Stimulated activated CD4-positive, alpha-beta T cell treated with anti-CD3 and anti-CD28 coated beads, TNF-alpha, amount 100 ng/mL, for 24 hours (primary cell): Measurements from ENCODE around the gene MPZL2.

Experiments used
- DNase-seq, 3 experiments: peaks; one replicate each; pipeline ENCODE4 v3.0.0-alpha.2; 2020; ENCODE audit warnings: low read depth in 3 of 3

MPZL2 gene

DNA sequence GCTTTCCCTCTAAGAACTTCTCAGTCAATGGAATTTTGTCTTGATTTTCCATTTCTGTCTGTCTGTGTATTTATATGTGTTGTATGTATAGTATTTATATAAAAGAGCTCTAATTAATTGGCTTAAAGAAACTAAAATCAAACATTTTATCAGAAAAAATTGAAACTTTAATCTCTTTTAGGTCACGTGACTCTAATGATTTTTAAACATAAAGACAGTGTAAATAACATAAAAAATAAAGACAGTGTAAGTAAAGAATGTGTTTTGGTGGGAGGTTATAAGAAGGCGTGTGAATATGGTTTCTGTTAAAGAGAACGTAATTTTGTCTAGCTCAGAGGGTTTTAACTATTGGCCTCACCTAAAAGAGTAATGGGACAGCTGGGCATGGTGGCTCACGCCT lies 41.7 kb downstream of the MPZL2 start:
- no peak for DNase-seq

DNA sequence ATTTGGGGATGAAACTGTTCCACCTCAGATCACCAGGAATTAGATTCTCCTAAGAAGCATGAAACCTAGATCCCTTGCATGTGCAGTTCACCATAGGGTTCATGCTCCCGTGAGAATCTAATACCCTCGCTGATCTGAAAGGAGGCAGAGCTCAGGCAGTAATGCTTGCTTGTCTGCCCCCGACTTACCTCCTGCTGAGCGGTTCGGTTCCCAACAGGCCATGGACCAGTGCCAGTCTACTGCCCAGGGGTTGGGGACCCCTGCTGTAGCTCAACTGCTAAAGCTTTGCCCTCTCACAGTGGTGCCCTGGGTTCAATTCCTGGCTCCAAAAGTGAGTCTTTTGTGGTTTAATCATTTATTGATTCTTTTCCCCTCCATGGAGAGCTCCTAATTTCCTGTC lies 42.7 kb downstream of the MPZL2 start:
- no peak for DNase-seq

- DNase-seq, result no peak
These were observed 44.4 kb downstream of the MPZL2 start for GRCh38 chr11:118219732-118220131.

DNA sequence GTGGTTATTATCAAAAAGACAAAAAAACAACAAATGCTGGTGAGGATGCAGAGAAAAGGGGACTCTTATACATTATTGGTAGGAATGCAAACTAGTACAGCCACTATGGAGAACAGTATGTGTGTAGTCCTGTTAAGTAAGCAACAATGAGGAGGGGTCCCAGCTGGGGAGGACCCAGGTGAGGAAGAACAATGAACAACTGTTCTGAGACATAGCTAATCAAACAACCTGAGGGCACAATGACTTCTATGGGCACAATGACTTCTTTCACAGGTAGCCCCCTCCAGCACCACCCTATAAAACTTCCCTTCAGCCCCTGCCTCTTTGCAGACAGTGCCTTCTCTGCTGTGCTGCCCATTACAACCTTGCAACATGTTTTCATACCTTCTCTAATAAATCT lies 44.9 kb downstream of the MPZL2 start:
- DNase-seq, result no peak

DNA sequence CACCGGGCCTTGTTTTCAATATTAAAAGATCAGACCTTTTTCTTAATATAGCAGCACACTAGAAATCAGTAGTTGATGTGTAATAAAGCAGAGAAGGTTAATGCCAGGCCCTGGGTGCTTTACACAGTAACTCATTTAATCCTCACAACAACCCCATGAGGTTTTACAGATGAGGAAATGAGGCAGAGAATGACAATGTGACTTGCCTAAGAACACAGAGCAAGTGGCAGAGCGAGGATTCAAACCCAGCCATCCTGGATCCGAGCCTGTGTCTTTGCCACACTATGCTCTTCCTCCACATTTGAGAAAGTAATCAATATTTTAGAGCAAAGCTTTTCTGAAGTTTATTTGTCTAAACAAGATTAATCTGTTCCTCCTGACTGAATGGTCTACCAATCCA lies 46.5 kb downstream of the MPZL2 start:
- DNase-seq, result no peak

DNA sequence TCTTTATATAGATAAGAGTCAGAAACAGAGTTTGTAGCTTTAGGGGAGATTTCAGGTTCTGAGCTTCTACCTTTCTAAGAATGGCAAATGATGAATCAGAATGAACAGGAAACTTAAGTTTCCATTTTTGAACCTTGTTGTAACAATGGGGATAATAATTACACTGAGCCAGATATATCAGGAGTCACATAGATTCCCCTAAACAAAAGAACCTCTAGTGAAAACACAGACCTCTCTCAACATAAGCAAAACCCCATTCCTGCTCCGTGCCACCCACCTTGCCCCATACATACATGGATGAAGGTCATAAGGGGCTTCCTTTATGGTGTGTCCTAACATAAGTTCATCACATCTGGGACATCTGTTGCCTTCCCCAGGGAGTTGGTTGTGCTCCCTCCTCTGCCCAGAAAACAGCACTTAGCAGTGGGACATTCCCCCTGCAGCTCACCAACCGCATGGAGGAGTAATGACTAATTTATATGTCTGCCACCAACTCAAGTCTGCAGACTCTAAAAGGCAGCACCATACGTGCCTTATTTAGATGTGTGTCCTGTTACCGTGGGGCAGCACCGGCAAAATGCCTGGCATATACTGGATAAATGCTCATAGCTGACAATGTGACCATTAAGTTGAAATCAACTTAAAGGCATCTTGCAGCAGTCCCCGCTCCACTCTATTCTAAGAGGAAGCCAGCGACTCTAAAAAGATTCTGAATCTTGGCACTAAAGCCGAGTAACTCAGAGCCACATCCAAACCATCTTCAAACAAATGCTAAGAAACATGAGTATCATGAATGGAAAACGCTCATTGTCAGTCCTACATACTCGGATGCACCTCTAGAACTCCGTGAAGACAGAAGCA lies 47.2 kb downstream of the MPZL2 start:
- DNase-seq, result peak; percentile 37 to 60 (median 49)

- no peak for DNase-seq
These were observed 48.3 kb downstream of the MPZL2 start for GRCh38 chr11:118215765-118216164.

DNA sequence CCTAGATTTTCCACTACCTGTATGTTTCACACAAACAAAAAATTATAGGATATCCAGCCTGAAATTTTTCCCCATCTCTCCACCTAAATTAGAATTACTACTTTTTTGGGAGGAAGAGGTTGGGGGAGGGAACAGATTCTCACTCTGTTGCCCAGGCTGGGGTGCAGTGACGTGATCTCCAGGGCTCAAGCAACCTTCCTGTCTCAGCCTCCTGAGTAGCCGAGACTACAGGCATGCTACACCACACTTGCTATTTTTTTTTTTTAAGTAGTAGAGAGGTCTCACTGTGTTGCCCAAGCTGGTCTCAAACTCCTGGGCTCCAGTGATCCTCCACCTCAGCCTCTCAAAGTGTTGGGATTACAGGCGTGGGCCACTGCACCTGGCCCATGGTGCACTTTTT lies 48.8 kb downstream of the MPZL2 start:
- no peak for DNase-seq

- no peak for DNase-seq
These were observed 49.7 kb downstream of the MPZL2 start for GRCh38 chr11:118214210-118214914.

DNA sequence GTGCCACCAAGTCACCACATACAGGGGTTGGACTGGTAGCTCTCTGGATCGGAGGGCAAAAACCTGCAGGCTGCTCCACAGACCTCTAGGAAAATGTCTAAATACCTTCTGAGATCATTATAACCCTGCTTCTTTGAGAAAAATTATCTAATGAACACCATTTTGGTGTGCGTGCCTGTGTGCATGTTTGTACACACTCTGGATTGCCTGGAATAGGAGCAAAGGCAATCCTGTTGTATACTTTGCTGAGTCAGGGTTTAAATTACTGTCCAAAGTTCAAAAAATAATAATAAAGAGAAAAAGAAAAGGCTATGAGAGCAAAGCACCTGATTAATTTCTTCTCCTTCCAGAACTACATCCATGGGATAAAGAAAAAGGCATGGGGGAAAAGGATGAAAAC lies 50.3 kb downstream of the MPZL2 start:
- DNase-seq, result no peak

DNA sequence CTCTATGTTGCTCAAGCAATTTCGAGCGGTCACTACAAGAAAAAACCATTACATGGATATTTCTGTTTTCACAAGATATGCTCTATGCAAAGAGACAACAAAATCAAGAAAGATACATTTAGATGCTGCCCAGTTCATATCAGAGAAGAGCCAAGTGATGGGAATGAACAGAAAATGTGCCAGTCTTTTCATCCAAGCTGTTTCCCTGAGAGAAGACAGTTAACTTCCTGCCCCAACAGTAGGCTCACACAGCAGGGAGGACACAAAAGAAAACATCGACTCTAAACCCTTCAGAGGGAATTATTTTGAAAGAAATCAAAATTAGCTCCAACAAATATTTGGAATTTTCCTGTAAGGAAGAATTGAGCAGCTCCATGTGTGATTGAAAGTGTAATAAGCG lies 50.9 kb downstream of the MPZL2 start:
- no peak for DNase-seq

- no peak for DNase-seq
These were observed 51.3 kb downstream of the MPZL2 start for GRCh38 chr11:118212781-118213191.

DNA sequence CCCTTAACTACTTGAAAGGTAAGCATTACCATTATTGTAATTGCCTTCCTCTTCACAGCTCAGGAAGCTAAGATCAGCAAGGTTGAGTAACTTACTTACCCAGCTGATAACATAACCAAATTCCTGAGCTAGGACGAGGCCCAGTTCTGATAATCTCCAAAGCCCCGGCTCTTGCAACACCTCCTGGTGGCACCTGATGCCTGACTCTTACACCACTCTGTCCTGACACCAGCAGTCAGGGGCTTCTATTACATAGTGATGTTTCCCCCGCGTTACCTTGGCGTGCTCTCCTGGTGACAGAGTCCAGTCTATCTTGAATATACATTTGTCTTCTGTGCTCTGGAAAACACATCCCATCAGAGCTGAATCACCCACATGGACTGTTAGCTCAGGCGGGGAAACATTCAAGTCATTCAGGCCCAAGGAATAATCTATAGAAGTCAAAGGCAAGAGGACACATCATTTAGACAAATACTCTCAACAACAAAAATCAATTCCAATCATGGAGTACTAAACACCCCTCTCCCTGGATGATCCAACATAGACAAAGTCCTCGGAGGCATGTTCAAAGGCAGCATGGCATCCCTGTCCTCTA lies 51.9 kb downstream of the MPZL2 start:
- no peak for DNase-seq

DNA sequence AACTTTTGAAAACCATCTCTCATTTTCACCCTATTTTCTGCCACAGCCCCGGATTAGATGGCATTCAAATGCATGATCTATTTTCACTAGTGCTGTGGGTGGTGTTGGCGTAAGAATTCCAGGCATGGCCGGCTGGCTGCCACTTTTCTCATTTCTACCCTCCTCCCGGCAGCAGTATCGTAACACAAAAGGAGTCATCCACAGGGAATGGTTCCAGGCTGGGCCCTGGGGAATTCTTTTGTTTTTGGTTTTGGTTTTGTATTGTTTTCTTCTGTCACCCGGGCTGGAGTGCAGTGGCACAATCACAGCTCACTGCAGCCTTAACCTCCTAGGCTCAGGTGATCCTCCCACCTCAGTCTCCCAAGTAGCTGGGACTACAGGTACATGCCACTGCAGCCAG lies 53.1 kb downstream of the MPZL2 start:
- DNase-seq, result no peak

DNA sequence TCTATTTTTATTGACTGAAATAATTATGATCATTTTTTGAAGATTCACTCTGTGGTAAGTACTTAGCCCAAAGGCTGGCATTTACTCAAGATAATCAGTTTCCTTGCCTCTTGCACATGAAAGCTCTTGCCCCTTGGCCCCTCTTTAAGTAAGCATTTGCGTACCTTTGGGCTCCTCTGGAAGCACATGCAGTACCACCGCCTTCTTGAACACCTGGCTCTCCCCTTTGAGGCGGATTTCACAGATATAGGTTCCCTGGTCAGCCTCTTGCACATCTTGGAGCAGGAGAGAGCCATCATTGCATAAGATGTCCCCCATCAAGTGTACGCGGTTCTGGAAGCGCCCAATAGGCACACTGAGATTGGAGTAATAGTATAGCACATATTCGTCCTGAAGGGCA lies 53.8 kb downstream of the MPZL2 start:
- no peak for DNase-seq

- DNase-seq, result no peak
These were observed 55.1 kb downstream of the MPZL2 start for GRCh38 chr11:118209033-118209432.

DNA sequence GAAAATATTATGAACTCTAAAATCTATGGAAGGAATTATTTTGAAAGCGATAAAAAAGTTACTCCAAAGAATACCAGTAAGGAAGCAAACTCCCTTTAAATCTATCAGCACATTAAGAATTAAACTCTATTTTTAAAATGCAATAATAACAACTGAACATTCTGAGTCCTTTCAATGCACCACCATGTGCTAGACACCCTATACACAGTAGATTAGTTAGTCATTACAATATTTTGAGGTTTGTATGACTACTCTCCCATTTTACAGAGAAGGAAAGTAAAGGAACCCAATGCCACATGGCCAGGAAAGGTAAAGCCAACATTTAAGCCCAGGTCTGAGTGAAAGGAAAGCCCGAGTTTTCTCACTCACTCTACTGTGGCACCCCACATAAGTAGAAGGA lies 57.0 kb downstream of the MPZL2 start:
- no peak for DNase-seq

DNA sequence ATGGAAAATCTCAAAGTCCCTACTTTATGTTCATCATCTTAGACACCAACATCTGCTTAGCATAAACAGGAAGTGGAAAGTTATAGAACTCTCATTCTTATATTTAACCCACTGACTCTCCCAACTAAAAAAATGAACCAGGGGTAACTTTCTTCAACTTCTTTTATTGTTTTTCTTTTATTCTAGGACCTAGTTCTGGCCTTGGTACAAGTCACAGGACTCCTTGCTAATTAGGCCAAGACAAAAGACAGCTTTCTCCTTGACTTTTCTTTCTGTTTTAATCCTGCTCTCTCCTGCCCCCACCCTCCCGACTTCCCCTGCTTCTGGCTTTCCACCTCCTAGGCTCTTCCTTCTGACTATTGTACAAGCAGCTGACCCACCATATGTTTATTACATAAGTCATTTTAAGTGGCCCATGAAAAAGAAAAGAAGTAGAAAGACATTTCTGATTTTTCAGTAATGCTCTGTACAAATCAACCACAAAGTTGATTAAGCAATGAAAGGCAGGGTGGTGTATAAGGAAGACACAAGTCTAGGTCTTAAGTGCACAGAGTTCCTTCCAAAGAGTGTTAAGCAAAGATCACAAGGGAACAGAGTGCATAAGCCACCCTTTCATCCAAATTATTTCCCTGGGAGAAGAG lies 57.6 kb downstream of the MPZL2 start:
- DNase-seq, result no peak

DNA sequence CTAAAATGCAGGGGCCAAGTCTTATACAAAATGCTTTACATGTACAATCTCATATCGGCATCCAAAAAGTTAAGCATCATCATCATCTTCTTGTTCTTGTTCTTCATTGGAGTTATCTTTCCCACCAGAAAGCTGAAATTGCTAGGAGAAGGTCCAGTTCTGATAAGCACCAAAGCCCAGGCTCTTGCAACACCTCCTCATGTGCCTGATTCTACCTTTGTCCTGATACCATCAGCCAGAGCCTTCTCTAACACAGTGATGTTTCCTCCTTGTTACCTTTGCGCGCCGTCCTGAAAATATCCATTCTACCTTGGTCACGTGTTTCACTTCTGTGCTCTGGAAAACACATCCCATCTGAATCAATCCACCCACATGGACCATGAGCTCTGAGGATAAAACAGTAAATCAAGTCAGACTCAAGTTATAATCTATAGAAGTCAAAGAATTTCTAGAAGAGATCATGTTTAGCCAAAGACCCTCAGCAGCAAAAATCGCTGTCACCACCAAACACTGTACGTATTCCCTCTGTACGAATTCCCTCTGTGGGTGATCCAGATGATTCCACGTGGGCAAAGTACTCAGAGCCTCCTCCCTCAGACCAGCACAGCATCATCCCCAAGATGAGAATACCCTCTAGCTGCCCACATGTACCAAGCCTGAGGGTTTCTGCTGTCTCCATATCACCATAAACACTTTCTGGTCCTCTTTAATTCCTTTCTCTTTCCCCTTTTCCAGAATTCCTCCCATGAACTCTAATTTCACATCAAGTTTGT lies 58.3 kb downstream of the MPZL2 start:
- no peak for DNase-seq
